Uterus (tissue), 2 donors: ENCODE measurements around the gene PDGFD.

Experiments
- CTCF ChIP-seq, 4 experiments: fragments of 200-600 bp in 2 of 4; fragments of 450-650 bp in 2 of 4; sonication (generic) in 2 of 4; IDR thresholded peaks; one replicate each; pipeline ENCODE4 v1.5.1; 2016 to 2019; ENCODE audit warnings: antibody characterized with exemption in 4 of 4, mild to moderate bottlenecking in 2 of 4, moderate library complexity in 1 of 4
- POLR2A ChIP-seq, 2 donors: fragments of 450-650 bp; IDR thresholded peaks; one replicate each; pipeline ENCODE4 v1.6.1; 2016; ENCODE audit warnings: antibody characterized with exemption in 2 of 2, mild to moderate bottlenecking in 1 of 2, moderate library complexity in 1 of 2

- no peak for TF ChIP-seq CTCF (IDR thresholded peaks at IDR 0.05)
- no peak for TF ChIP-seq POLR2A (IDR thresholded peaks at IDR 0.05)
These were observed 74.5 kb downstream of the PDGFD start for GRCh38 chr11:104089481-104089880.
